Measurements from ENCODE around the gene EZR.

Gene EZR

GRCh38 chr6:158761746-158762145, 57.4 kb downstream of the EZR start:
- H3K4me3 ChIP-seq (ENCODE audit: low read depth, low read length): no peak overlapping the region
- POLR2A ChIA-PET: no interaction called here
- CTCF ChIA-PET: interaction anchor here (0.7 kb wide), 1 partner anchor 629 kb away, joined by 3 read pairs; no protein-coding TSS in a partner anchor
- peaks cover 0 to 30% of the 10 kb centered on the region in 2 experiments; a peak in 1 of 3 replicates for H3K36me3 ChIP-seq (ENCODE audit: control insufficient read depth in 2 of 2, insufficient read depth in 1 of 2, low read length in 2 of 2)
- TF ChIP-seq ZFP3 (tag by site-specific recombination; IDR thresholded peaks at IDR 0.05; ENCODE audit: low read depth) (no peak), ZFP69B (tag by site-specific recombination; IDR thresholded peaks at IDR 0.05) (no peak), ZNF513 (tag by site-specific recombination; IDR thresholded peaks at IDR 0.05) (no peak), ZFHX2 (tag by site-specific recombination; conservative IDR thresholded peaks at IDR 0.05) (no peak), WT1 (tag by site-specific recombination; IDR thresholded peaks at IDR 0.05) (no peak), TRIM28 (IDR thresholded peaks at IDR 0.05; ENCODE audit: borderline replicate concordance, low read length) (no peak), KLF9 (tag by site-specific recombination; IDR thresholded peaks at IDR 0.05; ENCODE audit: low read depth) (no peak), HIC1 (tag by site-specific recombination; IDR thresholded peaks at IDR 0.05) (no peak), ZNF623 (tag by site-specific recombination; IDR thresholded peaks at IDR 0.05) (no peak), ZNF426 (tag by site-specific recombination; IDR thresholded peaks at IDR 0.05) (no peak)
- H3K4me1 ChIP-seq (ENCODE audit: control insufficient read depth, insufficient read depth, low read length): peaks cover 4% of the 10 kb centered on the region; the same call in 1 of the 2 replicates
- no peaks in the 10 kb centered on the region for H3K9me3 ChIP-seq (ENCODE audit: control insufficient read depth, insufficient read depth, low read depth, low read length)
- no peak overlapping the region for H3K27ac ChIP-seq (ENCODE audit: extremely low read depth, low read depth, low read length)

- Histone ChIP-seq H3K4me3 (ENCODE audit: low read depth, low read length) (no peak overlapping the region), H3K4me1 (ENCODE audit: control insufficient read depth, insufficient read depth, low read length) (peaks cover 4% of the 10 kb centered on the region; the same call in 1 of the 2 replicates), H3K9me3 (ENCODE audit: control insufficient read depth, insufficient read depth, low read depth, low read length) (no peaks in the 10 kb centered on the region), H3K36me3 (ENCODE audit: control insufficient read depth in 2 of 2, insufficient read depth in 1 of 2, low read length in 2 of 2) (peaks cover 0 to 20% of the 10 kb centered on the region in 2 experiments; a peak in 1 of 3 replicates), H3K27ac (ENCODE audit: extremely low read depth, low read depth, low read length) (no peak overlapping the region)
- TF ChIP-seq ZSCAN4 (tag by site-specific recombination; IDR thresholded peaks at IDR 0.05) (no peak), ZNF10 (tag by site-specific recombination; IDR thresholded peaks at IDR 0.05) (no peak), KLF8 (tag by site-specific recombination; IDR thresholded peaks at IDR 0.05) (no peak), EGR2 (tag by site-specific recombination; IDR thresholded peaks at IDR 0.05; ENCODE audit: low read depth) (peak; percentile 33; the same call in 1 of the 2 replicates)
- CTCF ChIA-PET: interaction anchor here (1.4 kb wide), 1 partner anchor 42 kb away, joined by 5 read pairs; no protein-coding TSS in a partner anchor
- POLR2A ChIA-PET: interaction anchor here (0.5 to 1.3 kb wide), 2 partner anchors 38 to 58 kb away, joined by 5 to 6 read pairs; partner anchors contain the start of gene EZR
Measured at GRCh38 chr6:158760618-158761250, 58.4 kb downstream of the EZR start.

GRCh38 chr6:158759966-158760617, 59.1 kb downstream of the EZR start:
- POLR2A ChIA-PET: interaction anchor here (1.3 kb wide), 1 partner anchor 59 kb away, joined by 5 read pairs; the partner anchor contains the start of gene EZR

More at GRCh38 chr6:158759966-158760617, 59.1 kb downstream of the EZR start:
- TF ChIP-seq ZNF423 (tag by site-specific recombination; IDR thresholded peaks at IDR 0.05) (no peak), KLF1 (tag by site-specific recombination; IDR thresholded peaks at IDR 0.05) (peak; percentile 28; the same call in 1 of the 2 replicates), ZNF19 (tag by site-specific recombination; IDR thresholded peaks at IDR 0.05; ENCODE audit: low read depth) (no peak), KLF9 (tag by site-specific recombination; IDR thresholded peaks at IDR 0.05; ENCODE audit: low read depth) (no peak)
- Histone ChIP-seq H3K36me3 (ENCODE audit: control insufficient read depth in 2 of 2, insufficient read depth in 1 of 2, low read length in 2 of 2) (peaks cover 0 to 14% of the 10 kb centered on the region in 2 experiments; a peak in 1 of 3 replicates), H3K4me3 (ENCODE audit: low read depth, low read length) (no peak overlapping the region), H3K4me1 (ENCODE audit: control insufficient read depth, insufficient read depth, low read length) (peaks cover 4% of the 10 kb centered on the region; the same call in 1 of the 2 replicates), H3K9me3 (ENCODE audit: control insufficient read depth, insufficient read depth, low read depth, low read length) (no peaks in the 10 kb centered on the region), H3K27ac (ENCODE audit: extremely low read depth, low read depth, low read length) (no peak overlapping the region)
- CTCF ChIA-PET: interaction anchor here (1.4 kb wide), 1 partner anchor 41 kb away, joined by 5 read pairs; no protein-coding TSS in a partner anchor

Data from HEK293 (cell line).